ENCODE data around the gene CPA5. TPM values are rescaled to one million over a fixed set of nuclear protein-coding genes. Genes with fewer than 3 reads are reported as not detected.

Gene CPA5
- total RNA-seq, 1 experiment from 2014 or later = not detected

DNA sequence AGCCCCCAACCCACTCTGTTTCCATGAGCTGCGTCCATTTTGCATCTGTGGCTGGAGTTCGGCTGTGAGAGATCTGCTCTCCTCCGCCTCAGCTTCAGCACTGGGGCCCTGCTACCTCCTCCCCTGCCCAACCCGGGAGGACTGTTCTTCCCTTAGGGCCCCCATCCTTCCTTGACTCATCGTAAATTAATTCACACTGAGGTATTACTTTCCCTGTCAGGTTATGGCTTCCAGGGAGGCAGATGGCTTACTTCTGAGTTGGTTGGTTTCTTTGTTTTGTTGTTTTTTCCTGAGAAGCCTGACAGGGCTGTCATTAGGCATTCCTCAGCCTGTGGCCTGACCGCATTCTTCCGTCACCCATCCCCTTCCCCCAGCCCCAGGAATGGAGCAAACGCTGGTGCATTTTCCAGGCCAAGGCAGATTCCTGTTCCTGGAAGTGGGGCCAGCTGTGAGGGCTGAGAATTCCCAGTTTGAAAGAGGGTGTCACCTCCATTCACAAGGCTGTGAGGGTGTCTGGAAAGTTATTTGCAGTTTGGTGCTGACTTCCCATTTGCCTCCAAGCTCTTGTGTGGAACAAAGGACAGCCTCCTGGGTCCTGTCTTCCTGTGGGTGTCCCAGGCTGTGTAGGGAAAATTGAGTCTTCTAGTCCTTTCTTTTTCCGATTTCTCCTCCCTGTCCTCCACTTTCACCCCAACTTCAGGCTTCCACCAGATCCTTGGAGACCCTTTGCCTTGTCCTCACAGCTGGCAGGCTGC lies 11.7 kb downstream of the CPA5 start:
- Histone ChIP-seq H3K79me2 (ENCODE audit: low read length) (no peaks in the 10 kb centered on the region), H3K9me3 (ENCODE audit: low read length) (peaks cover 4% of the 10 kb centered on the region; the same call in 1 of the 2 replicates), H4K20me1 (ENCODE audit: low read length) (no peaks in the 10 kb centered on the region), H3K36me3 (ENCODE audit: low read depth, low read length) (no peaks in the 10 kb centered on the region), H3K27me3 (ENCODE audit: low read length) (no peaks in the 10 kb centered on the region), H3K27ac (ENCODE audit: low read length) (peak overlapping the region; percentile 92), H3F3A (ENCODE audit: low read length, unreplicated experiment) (peaks cover 5% of the 10 kb centered on the region), H3K9me2 (replicated peaks; ENCODE audit: low read length) (no peaks in the 10 kb centered on the region), H3K4me1 (ENCODE audit: insufficient read depth, low read length) (peaks cover 37% of the 10 kb centered on the region), H3K4me3 (ENCODE audit: low read length) (peak overlapping the region; percentile 38; the same call in 1 of the 2 replicates), H3K4me2 (ENCODE audit: low read length) (peak overlapping the region; percentile 75), H3K9ac (ENCODE audit: low read length) (peak overlapping the region; percentile 60), H2AFZ (ENCODE audit: low read length) (peak overlapping the region; percentile 56)
- ATAC-seq = peak; percentile 89
- DNase-seq = peak; percentile 97
- TSS peak; percentile 89 for BruUV-seq (replicated peaks)
- intact Hi-C loops (cut with micrococcal nuclease) = loop anchor here (2.0 to 5.0 kb wide), 4 partner anchors 63 to 284 kb away; partner anchors contain the start of genes CPA4 and KLHDC10
- ChIA-PET CTCF (no interaction called here), POLR2A (ENCODE audit: unreplicated experiment) (no interaction called here)
- TF ChIP-seq, protein P1, sequence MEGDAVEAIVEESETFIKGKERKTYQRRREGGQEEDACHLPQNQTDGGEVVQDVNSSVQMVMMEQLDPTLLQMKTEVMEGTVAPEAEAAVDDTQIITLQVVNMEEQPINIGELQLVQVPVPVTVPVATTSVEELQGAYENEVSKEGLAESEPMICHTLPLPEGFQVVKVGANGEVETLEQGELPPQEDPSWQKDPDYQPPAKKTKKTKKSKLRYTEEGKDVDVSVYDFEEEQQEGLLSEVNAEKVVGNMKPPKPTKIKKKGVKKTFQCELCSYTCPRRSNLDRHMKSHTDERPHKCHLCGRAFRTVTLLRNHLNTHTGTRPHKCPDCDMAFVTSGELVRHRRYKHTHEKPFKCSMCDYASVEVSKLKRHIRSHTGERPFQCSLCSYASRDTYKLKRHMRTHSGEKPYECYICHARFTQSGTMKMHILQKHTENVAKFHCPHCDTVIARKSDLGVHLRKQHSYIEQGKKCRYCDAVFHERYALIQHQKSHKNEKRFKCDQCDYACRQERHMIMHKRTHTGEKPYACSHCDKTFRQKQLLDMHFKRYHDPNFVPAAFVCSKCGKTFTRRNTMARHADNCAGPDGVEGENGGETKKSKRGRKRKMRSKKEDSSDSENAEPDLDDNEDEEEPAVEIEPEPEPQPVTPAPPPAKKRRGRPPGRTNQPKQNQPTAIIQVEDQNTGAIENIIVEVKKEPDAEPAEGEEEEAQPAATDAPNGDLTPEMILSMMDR (conservative IDR thresholded peaks at IDR 0.05; ENCODE audit: low read depth, low read length) = no peak
- TF ChIP-seq EZH2phosphoT487 (IDR thresholded peaks at IDR 0.05; ENCODE audit: borderline replicate concordance, low read length) = no peak

DNA sequence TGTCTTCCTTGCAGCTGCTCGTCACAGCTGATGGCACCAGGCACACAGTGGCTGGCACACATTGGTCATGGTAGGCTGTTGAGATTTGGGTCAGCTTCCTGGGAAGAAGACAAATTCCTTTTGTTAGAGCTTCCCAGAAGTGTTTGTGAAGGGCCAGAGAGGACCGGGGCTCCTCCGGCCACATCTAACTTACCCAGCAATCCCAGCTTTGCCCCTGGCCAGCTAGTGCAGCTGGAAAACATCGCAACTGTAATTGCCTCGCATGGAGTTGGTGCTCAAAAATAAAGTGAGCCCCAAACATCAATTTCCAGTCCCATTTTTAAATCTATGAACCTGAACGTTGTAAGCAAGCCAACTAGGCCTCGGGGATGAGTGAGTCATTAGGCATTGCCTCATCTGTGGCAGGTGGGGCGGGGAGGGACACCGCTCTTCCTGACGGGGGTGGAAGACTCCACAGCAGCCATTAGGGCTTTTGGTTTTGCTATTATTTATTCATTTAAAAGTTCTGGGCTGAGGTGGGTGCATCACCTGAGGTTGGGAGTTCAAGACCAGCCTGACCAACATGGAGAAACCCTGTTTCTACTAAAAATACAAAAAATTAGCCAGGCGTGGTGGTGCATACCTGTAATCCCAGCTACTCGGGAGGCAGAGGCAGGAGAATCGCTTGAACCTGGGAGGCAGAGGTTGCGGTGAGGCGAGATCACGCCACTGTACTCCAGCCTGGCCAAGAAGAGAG lies 12.4 kb downstream of the CPA5 start:
- BruUV-seq (replicated peaks) = no TSS peak
- Histone ChIP-seq H4K20me1 (ENCODE audit: low read length) (no peaks in the 10 kb centered on the region), H2AFZ (ENCODE audit: low read length) (peak overlapping the region; percentile 28), H3K9me2 (replicated peaks; ENCODE audit: low read length) (no peaks in the 10 kb centered on the region), H3K36me3 (ENCODE audit: low read depth, low read length) (no peaks in the 10 kb centered on the region), H3K79me2 (ENCODE audit: low read length) (no peaks in the 10 kb centered on the region), H3F3A (ENCODE audit: low read length, unreplicated experiment) (peaks cover 5% of the 10 kb centered on the region), H3K27ac (ENCODE audit: low read length) (peak overlapping the region; percentile 92), H3K27me3 (ENCODE audit: low read length) (no peaks in the 10 kb centered on the region), H3K9me3 (ENCODE audit: low read length) (peaks cover 4% of the 10 kb centered on the region; the same call in 1 of the 2 replicates), H3K9ac (ENCODE audit: low read length) (peak overlapping the region; percentile 60), H3K4me3 (ENCODE audit: low read length) (peak overlapping the region; percentile 38; the same call in 1 of the 2 replicates), H3K4me2 (ENCODE audit: low read length) (peak overlapping the region; percentile 75), H3K4me1 (ENCODE audit: insufficient read depth, low read length) (peaks cover 37% of the 10 kb centered on the region)
- peak; percentile 52 for ATAC-seq
- intact Hi-C loops (cut with micrococcal nuclease) = loop anchor here (2.0 to 5.0 kb wide), 4 partner anchors 64 to 285 kb away; partner anchors contain the start of genes CPA4 and KLHDC10
- TF ChIP-seq EZH2 (IDR thresholded peaks at IDR 0.05; ENCODE audit: low read length, unreplicated experiment) (no peak), EZH2phosphoT487 (IDR thresholded peaks at IDR 0.05; ENCODE audit: borderline replicate concordance, low read length) (no peak)
- TF ChIP-seq, protein P1 (conservative IDR thresholded peaks at IDR 0.05; ENCODE audit: low read depth, low read length) = no peak
- POLR2A ChIA-PET (ENCODE audit: unreplicated experiment) = no interaction called here
- CTCF ChIA-PET = no interaction called here
- DNase-seq = peak; percentile 96
